T-cell (primary cell): ENCODE results near the gene SLC4A11. TPM values are rescaled to one million over a fixed set of nuclear protein-coding genes. Genes with fewer than 3 reads are reported as not detected.

Experiments used
- ATAC-seq, 4 experiments: fragments of 200-7000 bp in 3 of 4; fragments of 150-1000 bp in 1 of 4; cut with Tn5 transposase; replicated peaks in 1 of 4; 1 replicate in 3 of 4; 2 replicates in 1 of 4; pipeline ENCODE4 v1.10.0; 2021; ENCODE audit warnings: moderate library complexity in 3 of 4, mild to moderate bottlenecking in 2 of 4, moderate number of reproducible peaks in 1 of 4
- CTCF ChIA-PET, 2 donors: fragments of 300-600 bp; sonication (Branson Sonifier 250); formaldehyde crosslinking; loops; one replicate each; lab custom pipeline; 2022; ENCODE audit warnings: antibody characterized with exemption in 2 of 2; lab: Charles Lee
- POLR2A ChIA-PET, 2 donors: fragments of 300-600 bp; sonication (Branson Sonifier 250); formaldehyde crosslinking; loops; one replicate each; lab custom pipeline; 2022; ENCODE audit warnings: antibody characterized with exemption in 2 of 2; lab: Charles Lee
- DNase-seq, 35 experiments: peaks; one replicate each; pipeline versions ENCODE4 v3.0.0 to v3.0.0-alpha.2; 2013 to 2023
- H3K27ac ChIP-seq: one replicate; pipeline ENCODE4 v1.5.1; 2013; ENCODE audit warnings: low read length
- H3K27me3 ChIP-seq, 2 experiments: replicated peaks in 1 of 2; 1 replicate in 1 of 2; 2 replicates in 1 of 2; pipeline versions ENCODE4 v1.6.1 to v1.7.0; 2013; ENCODE audit warnings: low read length in 1 of 2, mixed read lengths in 1 of 2; ENCODE audit not compliant: control insufficient read depth in 2 of 2, insufficient read depth in 2 of 2; ENCODE audit errors: extremely low read depth in 1 of 2
- H3K36me3 ChIP-seq, 2 donors: 1 replicate in 1 of 2; 2 replicates in 1 of 2; pipeline versions ENCODE4 v1.6.1 to v1.7.0; 2013; ENCODE audit warnings: low read length in 1 of 2; ENCODE audit not compliant: control insufficient read depth in 2 of 2, insufficient read depth in 1 of 2; ENCODE audit errors: extremely low read depth in 1 of 2
- H3K4me1 ChIP-seq, 2 experiments: 1 replicate in 1 of 2; 2 replicates in 1 of 2; pipeline versions ENCODE4 v1.6.1 to v1.7.0; 2013; ENCODE audit warnings: low read length in 2 of 2, mixed read lengths in 1 of 2; ENCODE audit not compliant: insufficient read depth in 2 of 2, control insufficient read depth in 1 of 2; ENCODE audit errors: extremely low read depth in 1 of 2
- H3K4me3 ChIP-seq, 2 donors: 1 replicate in 1 of 2; 2 replicates in 1 of 2; pipeline versions ENCODE4 v1.5.1 to v1.7.0; 2013; ENCODE audit warnings: mild to moderate bottlenecking in 2 of 2, low read length in 1 of 2, moderate library complexity in 1 of 2; ENCODE audit not compliant: control insufficient read depth in 1 of 2; ENCODE audit errors: extremely low read depth in 1 of 2
- H3K9me3 ChIP-seq: 2 replicates; pipeline ENCODE4 v1.7.0; 2013
- H3K27ac Mint-ChIP-seq, 2 donors: one replicate each; pipeline ENCODE4 v1.8.0; 2020 to 2021; ENCODE audit warnings: mild to moderate bottlenecking in 2 of 2, mixed read lengths in 2 of 2
- H3K27me3 Mint-ChIP-seq, 2 donors: one replicate each; pipeline ENCODE4 v1.8.0; 2021 to 2022; ENCODE audit warnings: mixed read lengths in 2 of 2
- H3K36me3 Mint-ChIP-seq: one replicate; pipeline ENCODE4 v1.8.0; 2021; ENCODE audit warnings: mixed read lengths
- H3K4me1 Mint-ChIP-seq, 3 donors: one replicate each; pipeline ENCODE4 v1.8.0; 2020 to 2022; ENCODE audit warnings: mixed read lengths in 3 of 3, mild to moderate bottlenecking in 1 of 3
- H3K4me3 Mint-ChIP-seq, 3 donors: one replicate each; pipeline ENCODE4 v1.8.0; 2020 to 2022; ENCODE audit warnings: mild to moderate bottlenecking in 3 of 3, mixed read lengths in 3 of 3, moderate library complexity in 3 of 3
- H3K9me3 Mint-ChIP-seq, 3 donors: one replicate each; pipeline ENCODE4 v1.8.0; 2020 to 2022; ENCODE audit warnings: mixed read lengths in 3 of 3
- WGBS: methylation state at CpG from one replicate; pipeline ENCODE4 v1.1.5; 2013; ENCODE audit warnings: missing lambda C conversion rate; ENCODE audit not compliant: insufficient coverage; 5-methylcytosine and 5-hydroxymethylcytosine counted together
- total RNA-seq, 35 experiments: library from RNA in 6 of 35; stranded (reverse) in 6 of 35; fragments of 120-200 nt in 1 of 35; gene quantifications; one replicate each; pipeline versions ENCODE4 v1.2.1 to v1.2.4 and lab custom pipeline; 2013 to 2026

SLC4A11 gene
- total RNA-seq, 5 donors from 2014 or later (not counting 1 experiment from before 2014, with no cell fraction given) = 0.43 to 3.9 (median 1.4) TPM

DNA sequence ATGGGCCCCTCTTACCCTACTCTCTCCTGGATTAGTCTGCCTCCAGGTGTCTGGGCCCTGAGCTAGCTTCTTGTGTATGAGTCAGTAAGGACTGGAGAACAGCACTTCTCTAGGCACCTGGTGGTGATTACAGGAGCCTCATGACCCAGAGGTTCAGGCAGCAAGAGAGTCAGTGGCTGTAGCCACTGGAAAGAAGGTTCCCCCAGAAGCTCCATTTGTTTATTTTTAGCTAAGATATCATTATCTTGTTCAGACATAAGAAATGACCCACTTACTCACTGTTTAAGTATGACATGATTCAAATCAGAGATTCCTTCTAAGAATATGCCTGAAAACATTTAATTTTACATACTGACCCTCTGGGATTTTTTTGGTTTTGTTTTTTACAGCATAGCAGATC lies 23.6 kb upstream of the SLC4A11 start:
- Mint-ChIP-seq H3K9me3 (no peaks in the 10 kb centered on the region), H3K4me3 (no peak overlapping the region), H3K4me1 (no peaks in the 10 kb centered on the region), H3K27ac (no peak overlapping the region), H3K27me3 (no peaks in the 10 kb centered on the region), H3K36me3 (peaks cover 44% of the 10 kb centered on the region)
- Histone ChIP-seq H3K4me3 (no peak overlapping the region), H3K27ac (no peak overlapping the region), H3K4me1 (no peaks in the 10 kb centered on the region), H3K36me3 (peaks cover 0 to 4% of the 10 kb centered on the region in 2 donors), H3K27me3 (no peaks in the 10 kb centered on the region), H3K9me3 (no peaks in the 10 kb centered on the region)
- CTCF ChIA-PET = interaction anchor here in 1 of 2 donors (0.6 kb wide), 1 partner anchor 57 kb away, joined by 3 read pairs; no protein-coding TSS in a partner anchor
- ATAC-seq (no peak), DNase-seq (no peak)
- POLR2A ChIA-PET = no interaction called here

DNA sequence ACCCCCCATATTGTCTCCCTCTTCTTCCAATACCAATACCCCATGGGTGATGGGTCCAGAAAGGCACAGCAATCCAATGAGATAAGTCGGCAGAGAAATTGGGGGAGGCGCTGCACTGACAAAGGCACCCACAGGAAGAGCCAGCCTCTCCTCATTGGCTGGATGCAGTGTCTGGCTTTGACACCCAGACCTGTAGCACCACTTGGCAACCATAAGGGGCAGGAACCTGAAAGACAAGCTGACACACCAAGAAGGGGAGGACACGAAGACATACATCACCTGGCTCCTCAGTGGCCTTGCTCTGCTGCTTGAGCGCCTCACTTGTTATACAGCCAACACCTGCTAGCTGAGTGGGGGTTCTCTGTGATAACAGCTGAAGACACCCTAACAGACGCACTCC lies 19.4 kb upstream of the SLC4A11 start:
- H3K4me3 Mint-ChIP-seq = no peak overlapping the region
- no peaks in the 10 kb centered on the region for H3K4me1 Mint-ChIP-seq
- H3K27ac Mint-ChIP-seq = no peak overlapping the region
- peaks cover 52% of the 10 kb centered on the region for H3K36me3 Mint-ChIP-seq
- Histone ChIP-seq H3K9me3 (no peaks in the 10 kb centered on the region), H3K4me3 (no peak overlapping the region), H3K27me3 (peaks cover 0 to 9% of the 10 kb centered on the region in 2 experiments), H3K36me3 (peaks cover 3 to 15% of the 10 kb centered on the region in 2 donors), H3K27ac (no peak overlapping the region), H3K4me1 (no peaks in the 10 kb centered on the region)
- ATAC-seq = no peak
- CTCF ChIA-PET = interaction anchor here in 1 of 2 donors (1.0 kb wide), 1 partner anchor 189 kb away, joined by 3 read pairs; no protein-coding TSS in a partner anchor
- no peaks in the 10 kb centered on the region for H3K9me3 Mint-ChIP-seq
- no peak for DNase-seq
- no peaks in the 10 kb centered on the region for H3K27me3 Mint-ChIP-seq
- POLR2A ChIA-PET = no interaction called here
- WGBS = 100% methylated on average over 4 of the region's 5 CpGs

DNA sequence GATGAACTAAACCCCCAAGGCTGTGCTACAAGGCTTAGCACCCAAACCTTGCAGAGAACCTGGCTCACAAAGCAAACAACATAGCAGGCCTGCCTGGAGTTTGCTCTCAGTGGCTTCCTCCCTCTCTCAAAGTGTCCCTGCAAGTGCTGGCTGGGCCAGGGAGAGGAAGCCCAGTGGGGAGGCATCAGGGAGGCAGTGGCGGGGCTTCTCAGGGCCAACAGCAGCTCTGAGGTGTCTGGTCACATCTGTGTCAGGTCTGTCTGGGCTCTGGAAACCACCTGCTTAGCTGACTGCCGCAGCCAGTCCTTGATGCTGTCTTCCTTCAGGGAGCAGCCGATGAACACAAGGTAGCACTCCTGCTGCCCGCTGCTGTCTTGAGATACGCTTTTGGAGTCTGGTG lies 16.7 kb upstream of the SLC4A11 start:
- CTCF ChIA-PET = no interaction called here
- Mint-ChIP-seq H3K27ac (no peak overlapping the region), H3K9me3 (no peaks in the 10 kb centered on the region), H3K4me1 (no peaks in the 10 kb centered on the region), H3K36me3 (peaks cover 47% of the 10 kb centered on the region), H3K4me3 (no peak overlapping the region), H3K27me3 (no peaks in the 10 kb centered on the region)
- DNase-seq (no peak), ATAC-seq (no peak)
- POLR2A ChIA-PET = no interaction called here
- Histone ChIP-seq H3K4me3 (no peak overlapping the region), H3K4me1 (no peaks in the 10 kb centered on the region), H3K9me3 (no peaks in the 10 kb centered on the region), H3K27me3 (peaks cover 0 to 25% of the 10 kb centered on the region in 2 experiments), H3K27ac (no peak overlapping the region), H3K36me3 (peaks cover 10 to 15% of the 10 kb centered on the region in 2 donors)
- WGBS = 97% methylated on average over 5 of the region's 5 CpGs

DNA sequence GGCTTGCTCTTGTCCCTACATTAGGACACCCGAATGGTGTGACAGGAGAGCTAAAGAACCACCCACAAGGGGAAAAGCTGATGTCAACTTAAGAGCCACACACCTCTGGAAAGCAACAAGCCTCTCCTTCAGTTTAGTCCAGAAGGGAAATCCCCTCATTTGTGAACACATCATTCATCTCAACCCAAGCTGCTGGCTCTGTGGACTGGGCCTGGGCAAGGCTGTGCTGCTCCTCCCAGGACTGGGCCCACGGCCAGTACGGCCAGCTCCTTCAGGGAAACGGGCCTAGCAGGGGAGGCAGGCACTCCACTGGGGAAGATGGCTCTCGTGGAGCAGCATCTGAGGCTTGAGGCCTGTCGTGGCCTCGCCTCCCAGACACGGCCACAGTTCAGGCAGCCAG lies 12.8 kb upstream of the SLC4A11 start:
- H3K36me3 Mint-ChIP-seq = peaks cover 28% of the 10 kb centered on the region
- H3K27ac Mint-ChIP-seq = no peak overlapping the region
- H3K27me3 ChIP-seq = peaks cover 0 to 57% of the 10 kb centered on the region in 2 experiments
- H3K4me3 Mint-ChIP-seq = no peak overlapping the region
- H3K4me1 Mint-ChIP-seq = peaks cover 0 to 5% (median 4%) of the 10 kb centered on the region in 3 donors
- H3K9me3 Mint-ChIP-seq = no peaks in the 10 kb centered on the region
- 86% methylated on average over 8 of the region's 8 CpGs for WGBS
- peaks cover 0 to 11% of the 10 kb centered on the region in 2 experiments for H3K4me1 ChIP-seq
- ChIA-PET CTCF (interaction anchor here in 1 of 2 donors (1.0 kb wide), 1 partner anchor 33 kb away, joined by 3 read pairs; no protein-coding TSS in a partner anchor), POLR2A (no interaction called here)
- H3K4me3 ChIP-seq = no peak overlapping the region
- DNase-seq = no peak
- H3K27ac ChIP-seq = no peak overlapping the region
- H3K9me3 ChIP-seq = no peaks in the 10 kb centered on the region
- H3K27me3 Mint-ChIP-seq = peaks cover 12 to 19% of the 10 kb centered on the region in 2 donors
- ATAC-seq = no peak
- H3K36me3 ChIP-seq = peaks cover 10 to 15% of the 10 kb centered on the region in 2 donors

DNA sequence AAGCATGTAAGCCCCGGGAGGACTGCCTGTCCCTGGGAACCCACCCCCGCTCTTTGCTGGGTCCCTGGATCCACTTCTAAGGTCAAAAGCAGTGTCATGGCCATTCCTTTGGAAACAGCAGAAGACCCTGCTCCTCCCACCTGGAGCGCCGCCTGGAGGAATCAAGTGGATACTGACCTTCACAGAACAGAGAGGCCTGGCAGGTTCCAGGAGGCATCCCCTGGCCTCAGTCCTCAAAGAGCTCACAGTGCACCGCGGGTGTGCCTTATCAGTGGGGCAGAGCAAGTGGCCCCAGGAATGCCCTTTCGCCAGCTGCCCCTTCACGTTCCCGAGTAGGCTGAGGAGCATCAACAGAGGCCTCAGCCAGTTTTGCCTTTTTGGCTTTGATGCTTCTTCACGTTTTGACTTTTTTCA lies 11.1 kb upstream of the SLC4A11 start:
- peaks cover 7 to 8% of the 10 kb centered on the region in 2 donors for H3K36me3 ChIP-seq

DNA sequence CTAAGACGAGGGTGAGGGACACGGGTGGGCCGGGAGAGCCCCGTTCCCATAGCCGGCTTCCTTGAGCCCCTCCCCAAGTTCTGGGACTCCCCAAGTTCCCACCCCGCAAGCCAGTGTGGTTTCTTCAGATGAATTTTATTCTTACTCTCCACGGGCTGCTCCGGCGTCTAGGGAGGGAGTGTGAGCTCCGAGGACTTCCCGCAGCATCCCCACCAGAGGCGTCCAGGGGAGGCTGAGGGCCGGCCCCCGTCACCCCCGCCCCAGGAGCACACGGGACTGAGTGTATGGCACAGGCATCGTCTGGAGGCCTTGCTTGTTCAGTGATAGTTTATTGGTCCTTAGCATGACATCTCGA lies 10.0 kb upstream of the SLC4A11 start:
- peak overlapping the region in 2 of 3 donors; percentile 31 to 44 for H3K4me3 Mint-ChIP-seq
- H3K27ac ChIP-seq = no peak overlapping the region
- H3K27ac Mint-ChIP-seq = no peak overlapping the region
- peaks cover 8% of the 10 kb centered on the region for H3K36me3 Mint-ChIP-seq
- H3K4me1 Mint-ChIP-seq = peaks cover 0 to 5% (median 4%) of the 10 kb centered on the region in 3 donors
- H3K27me3 ChIP-seq = peaks cover 0 to 67% of the 10 kb centered on the region in 2 experiments
- WGBS = 0% methylated on average over 4 of the region's 18 CpGs
- H3K4me3 ChIP-seq = peak overlapping the region in 1 of 2 donors; percentile 53
- H3K9me3 Mint-ChIP-seq = no peaks in the 10 kb centered on the region
- POLR2A ChIA-PET = no interaction called here
- ATAC-seq (peak in 3 of 4 experiments; percentile 28 to 38 (median 32)), DNase-seq (no peak)
- H3K9me3 ChIP-seq = no peaks in the 10 kb centered on the region
- peaks cover 19 to 30% of the 10 kb centered on the region in 2 donors for H3K27me3 Mint-ChIP-seq
- peaks cover 0 to 11% of the 10 kb centered on the region in 2 experiments for H3K4me1 ChIP-seq
- peaks cover 0 to 7% of the 10 kb centered on the region in 2 donors for H3K36me3 ChIP-seq
- CTCF ChIA-PET = no interaction called here

More for the DNA sequence above, 11.1 kb upstream of the SLC4A11 start:
- no peak for DNase-seq
- Mint-ChIP-seq H3K27me3 (peaks cover 18 to 23% of the 10 kb centered on the region in 2 donors), H3K4me1 (peaks cover 0 to 5% (median 4%) of the 10 kb centered on the region in 3 donors), H3K27ac (no peak overlapping the region), H3K9me3 (no peaks in the 10 kb centered on the region), H3K36me3 (peaks cover 14% of the 10 kb centered on the region), H3K4me3 (no peak overlapping the region)
- no peak for ATAC-seq
- no peaks in the 10 kb centered on the region for H3K9me3 ChIP-seq
- H3K27ac ChIP-seq = no peak overlapping the region
- peaks cover 0 to 11% of the 10 kb centered on the region in 2 experiments for H3K4me1 ChIP-seq
- 80% methylated on average over 7 of the region's 10 CpGs for WGBS
- no peak overlapping the region for H3K4me3 ChIP-seq
- peaks cover 0 to 65% of the 10 kb centered on the region in 2 experiments for H3K27me3 ChIP-seq
- POLR2A ChIA-PET = no interaction called here
- CTCF ChIA-PET = interaction anchor here in 1 of 2 donors (0.5 kb wide), 1 partner anchor 39 kb away, joined by 3 read pairs; no protein-coding TSS in a partner anchor
